Stimulated activated memory B cell treated with anti-CD40 and anti-IgM and Interleukin-4, amounts not matched to agents 10 μg/mL and 1 μg/mL and 100 μg/mL, for 72 hours (primary cell): Measurements from ENCODE around the gene PPIL1.
"Not testable (repeated sequence)": the region's sequence is repeated elsewhere in the genome, so short reads cannot be mapped to it uniquely, and the experiment has no call there.

Source experiments
- ATAC-seq: fragments of 150-1000 bp; cut with Tn5 transposase; 2 replicates; pipeline ENCODE4 v1.10.0; 2021
- H3K27ac Mint-ChIP-seq: one replicate; pipeline ENCODE4 v1.8.0; 2022; ENCODE audit warnings: mild to moderate bottlenecking, mixed read lengths
- H3K27me3 Mint-ChIP-seq: one replicate; pipeline ENCODE4 v1.8.0; 2022; ENCODE audit warnings: mixed read lengths
- H3K36me3 Mint-ChIP-seq: one replicate; pipeline ENCODE4 v1.8.0; 2022; ENCODE audit warnings: mixed read lengths
- H3K4me1 Mint-ChIP-seq: one replicate; pipeline ENCODE4 v1.8.0; 2022; ENCODE audit warnings: mixed read lengths
- H3K4me3 Mint-ChIP-seq: one replicate; pipeline ENCODE4 v1.8.0; 2022; ENCODE audit warnings: mild to moderate bottlenecking, moderate library complexity, mixed read lengths
- H3K9me3 Mint-ChIP-seq: one replicate; pipeline ENCODE4 v1.8.0; 2022; ENCODE audit warnings: mixed read lengths

Gene PPIL1

GRCh38 chr6:36822506-36823269, 51.9 kb downstream of the PPIL1 start:
- Mint-ChIP-seq H3K9me3 (no peaks in the 10 kb centered on the region), H3K4me3 (no peak overlapping the region), H3K4me1 (peaks cover 7% of the 10 kb centered on the region), H3K27me3 (peaks cover 45% of the 10 kb centered on the region), H3K27ac (no peak overlapping the region), H3K36me3 (no peaks in the 10 kb centered on the region)
- no peak for ATAC-seq

GRCh38 chr6:36821581-36822335, 52.8 kb downstream of the PPIL1 start:
- no peaks in the 10 kb centered on the region for H3K9me3 Mint-ChIP-seq
- no peak overlapping the region for H3K4me3 Mint-ChIP-seq
- H3K36me3 Mint-ChIP-seq = no peaks in the 10 kb centered on the region
- H3K27me3 Mint-ChIP-seq = peaks cover 35% of the 10 kb centered on the region
- H3K4me1 Mint-ChIP-seq = no peaks in the 10 kb centered on the region
- no peak for ATAC-seq
- no peak overlapping the region for H3K27ac Mint-ChIP-seq

DNA sequence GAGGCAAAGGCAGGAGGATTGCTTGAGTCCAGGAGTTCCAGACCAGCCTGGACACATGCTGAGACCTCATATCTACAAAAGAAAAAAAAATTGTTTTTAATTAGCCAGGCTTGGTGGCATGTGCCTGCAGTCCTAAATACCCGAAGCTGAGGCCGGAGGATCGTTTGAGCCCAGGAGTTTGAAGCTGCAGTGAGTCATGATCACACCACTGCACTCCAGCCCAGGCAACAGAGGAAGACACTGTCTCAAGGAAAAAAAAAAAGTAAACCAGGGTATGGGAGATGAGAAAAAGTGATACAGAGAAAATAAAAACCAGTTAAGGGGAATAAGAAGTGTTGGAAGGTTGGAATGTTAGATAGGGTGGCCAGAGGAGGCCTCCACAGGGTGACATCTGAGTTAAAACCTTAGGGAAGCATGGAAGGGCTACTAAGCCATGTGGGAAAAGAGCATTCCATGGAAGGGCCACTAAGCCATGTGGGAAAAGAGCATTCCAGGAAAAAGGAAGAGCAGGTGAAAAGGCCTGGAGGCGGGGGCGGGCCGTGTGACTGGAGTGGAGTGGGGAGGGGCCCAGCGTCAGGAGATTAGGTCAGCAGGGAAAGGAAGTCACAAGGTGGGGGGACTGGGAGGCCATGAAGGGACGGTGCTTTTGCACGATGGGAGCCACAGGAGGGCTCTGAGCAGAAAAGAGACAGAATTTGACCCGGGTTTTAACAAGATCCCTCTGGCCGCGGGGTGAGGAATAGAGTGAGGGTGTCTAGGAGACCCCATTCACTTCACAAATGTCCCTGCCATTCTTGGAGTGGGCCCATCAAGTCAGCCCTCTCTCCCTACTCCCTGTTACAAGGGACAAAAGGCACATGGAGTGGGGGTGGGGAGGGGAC, 53.7 kb downstream of the PPIL1 start:
- Mint-ChIP-seq H3K36me3 (no peaks in the 10 kb centered on the region), H3K27ac (no peak overlapping the region), H3K4me1 (no peaks in the 10 kb centered on the region), H3K27me3 (peaks cover 27% of the 10 kb centered on the region), H3K4me3 (no peak overlapping the region), H3K9me3 (no peaks in the 10 kb centered on the region)
- ATAC-seq = no peak

GRCh38 chr6:36818756-36819155, 55.8 kb downstream of the PPIL1 start:
- no peaks in the 10 kb centered on the region for H3K36me3 Mint-ChIP-seq
- H3K27ac Mint-ChIP-seq = no peak overlapping the region
- H3K27me3 Mint-ChIP-seq = peaks cover 5% of the 10 kb centered on the region
- no peaks in the 10 kb centered on the region for H3K9me3 Mint-ChIP-seq
- no peak for ATAC-seq
- no peaks in the 10 kb centered on the region for H3K4me1 Mint-ChIP-seq
- H3K4me3 Mint-ChIP-seq = no peak overlapping the region

GRCh38 chr6:36817847-36818246, 56.8 kb downstream of the PPIL1 start:
- no peak for ATAC-seq
- Mint-ChIP-seq H3K4me1 (no peaks in the 10 kb centered on the region), H3K36me3 (no peaks in the 10 kb centered on the region), H3K27ac (no peak overlapping the region), H3K4me3 (no peak overlapping the region), H3K9me3 (no peaks in the 10 kb centered on the region), H3K27me3 (no peaks in the 10 kb centered on the region)

GRCh38 chr6:36817176-36817817, 57.3 kb downstream of the PPIL1 start:
- Mint-ChIP-seq H3K36me3 (no peaks in the 10 kb centered on the region), H3K27ac (no peak overlapping the region), H3K9me3 (no peaks in the 10 kb centered on the region), H3K4me3 (no peak overlapping the region), H3K27me3 (no peaks in the 10 kb centered on the region), H3K4me1 (no peaks in the 10 kb centered on the region)
- no peak for ATAC-seq

DNA sequence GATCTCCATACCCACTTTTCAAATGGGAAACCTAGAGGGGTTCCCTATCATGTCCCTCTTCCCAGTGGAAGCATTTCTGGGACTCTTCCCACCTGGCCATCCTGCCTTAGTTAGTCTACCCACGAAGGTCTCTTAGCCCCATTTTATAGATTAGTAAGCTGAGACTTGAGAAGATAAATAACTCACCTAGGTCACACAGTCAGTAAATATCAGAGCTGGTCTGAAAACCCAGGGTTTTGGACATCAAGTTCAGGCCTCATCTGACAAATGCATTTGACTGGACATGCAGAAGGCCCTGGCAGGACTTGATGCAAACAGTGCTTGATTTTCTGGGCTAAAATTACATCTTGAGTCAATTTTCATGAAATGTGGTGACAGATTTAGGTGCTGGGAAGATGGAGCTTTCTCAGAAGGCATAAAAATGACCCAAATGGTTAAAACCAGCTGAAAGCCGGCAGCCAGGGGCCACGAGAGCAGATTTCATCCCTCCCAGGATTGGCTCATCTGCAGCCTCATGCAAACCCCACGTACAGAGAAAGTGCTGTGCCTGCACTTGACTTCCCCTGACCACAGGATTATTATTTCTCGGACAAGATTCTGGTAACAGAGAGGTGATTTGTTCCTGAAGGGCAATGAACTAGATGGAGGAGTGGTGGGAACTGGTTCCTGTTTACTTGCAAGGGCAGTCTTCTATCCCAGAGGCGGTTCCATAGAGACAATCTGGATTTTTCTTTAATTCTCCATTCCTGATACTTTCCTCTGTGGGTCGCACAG, 58.5 kb downstream of the PPIL1 start:
- no peaks in the 10 kb centered on the region for H3K27me3 Mint-ChIP-seq
- ATAC-seq = no peak
- H3K36me3 Mint-ChIP-seq = no peaks in the 10 kb centered on the region
- H3K4me3 Mint-ChIP-seq = no peak overlapping the region
- no peak overlapping the region for H3K27ac Mint-ChIP-seq
- H3K4me1 Mint-ChIP-seq = no peaks in the 10 kb centered on the region
- H3K9me3 Mint-ChIP-seq = no peaks in the 10 kb centered on the region

DNA sequence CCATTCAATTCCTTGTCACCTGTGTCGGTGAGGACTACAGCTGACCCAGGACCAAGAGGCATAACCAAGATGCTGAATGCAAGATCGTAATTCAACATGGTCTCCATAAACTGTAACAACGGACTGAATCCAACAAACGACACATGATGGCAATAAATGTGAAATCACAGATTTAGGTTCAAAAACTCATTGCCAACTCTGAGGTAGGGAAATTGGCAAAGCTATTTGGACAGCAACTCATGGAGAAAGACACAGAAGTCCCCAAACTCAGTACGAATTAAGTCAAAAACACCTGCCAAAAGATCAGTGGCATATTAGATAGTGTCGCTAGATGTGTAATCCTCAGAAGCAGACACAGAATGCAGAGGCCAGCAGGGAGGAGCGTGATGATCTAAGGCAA, 60.4 kb downstream of the PPIL1 start:
- Mint-ChIP-seq H3K36me3 (no peaks in the 10 kb centered on the region), H3K9me3 (no peaks in the 10 kb centered on the region), H3K4me3 (no peak overlapping the region), H3K27ac (no peak overlapping the region), H3K27me3 (peaks cover 6% of the 10 kb centered on the region), H3K4me1 (no peaks in the 10 kb centered on the region)
- no peak for ATAC-seq

GRCh38 chr6:36813526-36813925, 61.1 kb downstream of the PPIL1 start:
- H3K4me3 Mint-ChIP-seq = no peak overlapping the region

DNA sequence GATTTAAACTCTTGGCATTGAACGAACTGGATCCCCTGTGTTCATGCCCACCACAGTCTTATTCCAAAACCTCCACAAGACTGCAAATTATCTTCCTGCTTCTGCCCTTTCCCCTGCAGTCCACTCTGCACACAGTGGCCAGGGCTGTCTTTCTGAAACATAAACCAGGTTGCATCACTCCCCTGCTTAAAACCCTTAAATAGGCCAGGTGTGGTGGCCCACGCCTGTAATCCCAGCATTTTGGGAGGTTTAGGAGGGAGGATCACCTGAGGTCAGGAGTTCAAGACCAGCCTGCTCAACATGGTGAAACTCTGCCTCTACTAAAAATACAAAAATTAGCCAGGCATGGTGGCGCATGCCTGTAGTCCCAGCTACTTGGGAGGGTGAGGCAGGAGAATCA, 61.6 kb downstream of the PPIL1 start:
- H3K9me3 Mint-ChIP-seq, H3K27ac Mint-ChIP-seq, H3K36me3 Mint-ChIP-seq, H3K4me1 Mint-ChIP-seq, H3K4me3 Mint-ChIP-seq, ATAC-seq: not testable (repeated sequence)
- H3K27me3 Mint-ChIP-seq = peaks cover 18% of the 10 kb centered on the region

More at GRCh38 chr6:36813526-36813925, 61.1 kb downstream of the PPIL1 start:
- Mint-ChIP-seq H3K27ac (no peak overlapping the region), H3K27me3 (peaks cover 13% of the 10 kb centered on the region), H3K9me3 (no peaks in the 10 kb centered on the region), H3K36me3 (no peaks in the 10 kb centered on the region), H3K4me1 (no peaks in the 10 kb centered on the region)
- ATAC-seq = no peak

DNA sequence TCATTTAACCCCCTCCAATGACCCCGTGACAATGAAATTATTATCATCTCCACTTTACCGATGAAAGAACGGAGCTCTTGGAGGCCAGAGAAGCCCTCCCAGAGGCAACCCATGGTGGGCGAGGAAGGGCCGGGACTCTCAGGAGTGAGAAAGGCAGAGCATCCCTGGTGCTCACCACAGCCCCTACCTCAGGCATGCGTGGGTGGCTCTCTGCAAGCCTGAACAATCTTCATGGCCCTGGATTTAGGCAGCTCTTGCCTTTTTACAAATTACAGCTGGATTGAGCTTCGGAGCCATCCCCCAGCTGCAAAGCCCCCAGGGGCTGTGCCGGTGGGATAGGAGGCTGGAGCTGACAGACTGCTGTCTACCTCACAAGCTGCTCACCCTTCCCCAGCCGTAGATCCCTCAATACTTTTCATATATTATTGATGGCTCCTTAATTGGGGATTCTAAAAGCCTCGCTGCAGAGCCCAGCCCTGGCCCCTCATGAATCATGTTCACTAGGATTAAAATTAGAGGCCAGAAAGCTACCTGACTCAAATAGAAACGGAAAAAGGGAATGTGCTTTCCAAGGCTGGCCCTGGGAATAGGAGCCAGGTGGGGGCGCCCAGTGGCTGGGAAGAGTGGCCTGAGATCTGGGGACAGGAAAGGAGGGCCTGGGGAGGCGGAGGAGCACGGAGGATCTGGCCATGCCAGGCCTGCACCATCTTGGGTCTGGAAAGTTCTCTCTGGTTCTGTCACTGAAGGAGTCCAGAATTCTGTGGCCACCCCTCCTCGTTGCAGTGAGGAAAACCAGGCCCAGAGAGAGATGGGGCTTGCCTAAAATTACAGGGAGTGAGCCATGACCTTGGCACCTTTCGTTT, 64.4 kb downstream of the PPIL1 start:
- Mint-ChIP-seq H3K4me3 (no peak overlapping the region), H3K27ac (no peak overlapping the region), H3K27me3 (peaks cover 35% of the 10 kb centered on the region), H3K9me3 (no peaks in the 10 kb centered on the region), H3K36me3 (no peaks in the 10 kb centered on the region), H3K4me1 (no peaks in the 10 kb centered on the region)
- ATAC-seq = no peak

GRCh38 chr6:36809156-36809555, 65.4 kb downstream of the PPIL1 start:
- Mint-ChIP-seq H3K27me3 (peaks cover 38% of the 10 kb centered on the region), H3K36me3 (no peaks in the 10 kb centered on the region), H3K27ac (no peak overlapping the region), H3K4me3 (no peak overlapping the region), H3K4me1 (no peaks in the 10 kb centered on the region), H3K9me3 (no peaks in the 10 kb centered on the region)
- no peak for ATAC-seq

DNA sequence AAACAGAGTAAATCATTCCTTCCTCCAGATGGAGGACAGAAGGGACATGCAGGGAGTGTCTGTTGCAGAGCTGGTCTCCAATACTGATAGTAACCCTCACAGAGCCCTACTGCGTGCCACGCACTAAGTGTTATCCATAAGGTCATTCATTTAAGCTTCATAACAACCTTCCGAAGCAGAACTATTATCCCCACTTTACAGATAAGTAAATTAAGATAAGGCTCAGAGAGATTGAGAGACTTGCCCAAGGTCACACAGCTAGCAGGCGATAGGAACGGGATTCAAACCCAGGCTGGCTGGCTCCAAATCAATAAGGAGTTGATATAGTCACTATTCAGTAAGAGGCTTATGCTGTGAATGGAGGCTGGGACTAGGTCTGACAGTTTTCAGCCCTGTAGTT, 66.0 kb downstream of the PPIL1 start:
- H3K27ac Mint-ChIP-seq = no peak overlapping the region
- ATAC-seq = no peak
- H3K4me1 Mint-ChIP-seq = no peaks in the 10 kb centered on the region
- H3K4me3 Mint-ChIP-seq = no peak overlapping the region
- H3K36me3 Mint-ChIP-seq = no peaks in the 10 kb centered on the region
- H3K27me3 Mint-ChIP-seq = peaks cover 38% of the 10 kb centered on the region
- H3K9me3 Mint-ChIP-seq = no peaks in the 10 kb centered on the region

GRCh38 chr6:36807750-36808149, 66.9 kb downstream of the PPIL1 start:
- no peaks in the 10 kb centered on the region for H3K4me1 Mint-ChIP-seq
- no peaks in the 10 kb centered on the region for H3K36me3 Mint-ChIP-seq
- H3K27ac Mint-ChIP-seq = no peak overlapping the region
- H3K27me3 Mint-ChIP-seq = peaks cover 38% of the 10 kb centered on the region
- no peaks in the 10 kb centered on the region for H3K9me3 Mint-ChIP-seq
- H3K4me3 Mint-ChIP-seq = no peak overlapping the region
- ATAC-seq = no peak
